ENCODE data around the gene CRYBA1.
"Not testable (repeated sequence)": the region's sequence is repeated elsewhere in the genome, so short reads cannot be mapped to it uniquely, and the experiment has no call there.

CRYBA1 gene

DNA sequence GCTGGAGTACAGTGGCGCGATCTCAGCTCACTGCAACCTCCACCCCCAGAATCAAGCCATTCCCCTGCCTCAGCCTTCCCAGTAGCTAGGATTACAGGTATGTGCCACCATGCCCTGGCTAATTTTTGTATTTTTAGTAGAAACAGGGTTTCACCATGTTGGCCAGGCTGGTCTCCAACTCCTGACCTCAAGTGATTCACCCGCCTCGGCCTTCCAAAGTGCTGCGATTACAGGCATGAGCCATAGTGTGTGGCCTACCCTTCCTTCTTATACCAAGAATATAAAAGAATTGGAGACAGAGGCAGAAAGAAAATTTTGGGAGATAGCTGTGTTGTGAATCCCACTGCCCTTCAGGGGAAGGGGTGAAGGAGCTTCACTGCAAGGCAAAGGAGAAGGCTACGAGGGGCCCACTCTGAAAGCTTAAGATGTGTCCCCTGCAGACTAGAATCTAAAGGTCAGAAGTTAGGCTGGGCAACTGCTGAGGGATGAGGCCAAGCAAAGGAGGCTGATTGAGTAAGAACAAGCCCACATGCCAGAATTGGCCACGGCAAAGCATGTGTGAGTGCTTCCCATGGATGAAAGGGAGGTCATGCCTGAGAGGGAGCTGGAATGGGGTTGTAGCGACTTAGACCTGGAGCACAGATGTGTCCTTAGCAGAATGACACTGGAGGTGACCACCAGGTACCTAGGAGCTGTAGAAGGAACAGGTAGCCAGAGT, 8.4 kb upstream of the CRYBA1 start:
- no peak for DNase-seq

DNA sequence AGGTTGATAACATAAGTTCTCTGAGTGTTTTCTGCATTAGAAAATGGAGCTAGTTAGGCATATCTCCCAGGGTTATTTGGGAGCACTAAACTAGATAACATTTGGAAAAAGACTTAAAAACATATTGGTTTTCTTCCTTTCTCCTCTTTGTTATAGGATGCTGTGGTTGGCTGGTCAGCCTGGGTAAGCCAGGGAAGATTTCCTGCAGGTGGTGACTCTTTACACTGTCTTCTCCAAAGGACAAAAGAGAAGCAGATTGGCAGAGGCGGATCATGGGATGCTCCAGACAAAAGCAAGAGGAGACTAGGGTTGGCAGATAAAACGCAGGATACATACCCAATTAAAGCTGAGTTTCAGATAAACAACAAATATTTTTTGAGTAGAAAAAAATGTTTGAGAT, 6.2 kb upstream of the CRYBA1 start:
- no peak for DNase-seq

DNA sequence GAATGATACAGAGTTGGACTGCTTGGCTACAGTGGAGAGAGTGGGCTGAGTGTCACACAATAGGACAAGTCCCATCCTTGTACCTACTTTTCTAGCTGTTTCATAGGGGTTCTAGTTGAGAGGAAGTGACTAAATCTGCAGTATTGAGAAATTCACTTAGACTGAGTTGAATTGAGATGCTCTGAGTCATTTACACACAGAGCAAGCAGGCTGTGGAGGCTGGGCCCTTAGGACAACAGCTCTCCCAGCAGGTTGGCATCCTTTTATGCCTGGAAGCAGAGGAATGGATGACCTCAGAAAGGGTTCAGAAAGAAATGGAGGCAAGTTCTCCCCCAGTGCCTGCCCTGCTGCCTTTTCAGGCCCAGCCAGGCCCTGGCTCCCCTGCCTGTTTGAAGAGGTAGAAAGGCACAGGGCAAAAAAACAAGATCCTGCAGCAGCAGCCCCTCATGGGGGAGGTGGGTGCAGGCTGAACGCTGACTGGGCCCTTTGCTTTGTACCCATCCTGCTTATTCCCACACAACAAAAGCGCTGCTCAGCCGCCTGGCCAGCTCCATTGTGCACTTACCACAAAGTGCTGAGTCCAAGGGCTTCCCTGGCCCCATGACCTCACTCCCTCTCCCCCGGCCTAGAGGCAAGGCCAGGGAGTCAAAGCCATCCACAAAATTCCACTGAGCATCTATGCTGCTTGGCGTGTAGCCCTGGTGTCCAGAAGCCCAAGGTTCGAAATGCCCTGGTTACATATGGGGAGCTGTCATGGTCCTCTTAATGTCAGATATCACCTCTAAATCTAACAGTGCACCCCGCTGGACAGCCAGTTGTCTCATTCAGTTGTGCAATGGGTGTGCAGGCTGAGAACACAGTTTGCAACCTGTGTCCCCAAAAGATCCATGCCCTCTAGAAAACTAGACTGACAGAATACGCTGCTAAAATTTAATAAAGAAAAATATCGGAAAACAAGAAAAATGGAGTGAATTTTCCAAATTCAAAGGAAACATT, 5.4 kb upstream of the CRYBA1 start:
- peak in 1 of 2 experiments; percentile 6 for DNase-seq

DNA sequence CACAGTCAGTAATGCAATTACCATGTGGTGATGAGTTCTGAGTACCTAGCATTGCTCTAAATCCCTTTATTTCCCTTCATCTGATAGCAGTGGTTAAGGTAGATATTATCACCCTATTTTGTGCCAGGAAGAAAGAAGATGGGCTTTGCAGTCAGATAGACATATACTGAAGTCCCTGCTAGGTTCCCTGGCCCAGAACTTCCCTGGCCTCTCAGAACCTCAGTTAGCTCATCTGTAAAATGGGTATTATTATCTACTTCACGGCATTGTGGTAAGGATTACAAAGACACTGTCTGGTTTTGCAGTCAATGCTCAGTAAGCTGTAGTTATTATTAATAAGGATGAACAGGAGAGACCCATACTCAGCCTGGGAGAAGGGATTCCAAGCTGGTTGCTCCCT, 4.6 kb upstream of the CRYBA1 start:
- DNase-seq = no peak

DNA sequence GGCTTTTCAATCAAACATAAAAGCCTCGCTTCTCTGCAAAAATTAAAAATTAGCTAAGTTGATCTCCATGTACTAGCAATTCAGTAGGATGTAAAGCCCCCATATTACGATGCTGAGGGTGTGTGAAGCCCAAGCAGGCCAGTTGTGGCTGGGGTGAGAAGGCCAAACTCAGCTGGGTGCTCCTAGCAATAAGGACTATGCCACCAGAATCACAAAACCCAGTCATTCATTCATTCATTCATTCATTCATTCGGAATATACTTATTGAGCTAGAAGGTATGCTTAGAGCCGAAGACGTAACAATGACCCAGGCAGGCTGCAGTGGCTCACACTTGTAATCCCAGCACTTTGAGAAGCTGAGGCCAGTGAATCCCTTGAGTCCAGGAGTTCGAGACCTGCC, 3.9 kb upstream of the CRYBA1 start:
- no peak for DNase-seq

DNA sequence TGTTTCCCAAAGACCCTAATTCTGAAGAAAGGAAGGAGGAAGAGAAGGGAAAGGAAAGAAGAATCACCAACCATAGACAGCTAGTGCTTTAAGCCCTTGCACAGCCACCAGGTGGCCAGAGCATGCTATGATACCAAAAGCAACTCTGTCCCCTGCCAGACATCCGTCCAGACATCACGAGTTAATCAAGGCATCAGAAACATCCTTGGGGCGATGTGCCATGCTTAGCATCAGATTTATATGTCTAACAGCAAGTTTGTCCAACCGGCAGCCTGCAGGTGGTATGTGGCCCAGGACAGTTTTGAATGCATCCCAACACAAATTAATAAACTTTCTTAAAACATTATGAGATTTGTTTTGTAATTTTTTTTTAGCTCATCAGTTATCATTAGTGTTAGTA, 2.9 kb upstream of the CRYBA1 start:
- DNase-seq = no peak

DNA sequence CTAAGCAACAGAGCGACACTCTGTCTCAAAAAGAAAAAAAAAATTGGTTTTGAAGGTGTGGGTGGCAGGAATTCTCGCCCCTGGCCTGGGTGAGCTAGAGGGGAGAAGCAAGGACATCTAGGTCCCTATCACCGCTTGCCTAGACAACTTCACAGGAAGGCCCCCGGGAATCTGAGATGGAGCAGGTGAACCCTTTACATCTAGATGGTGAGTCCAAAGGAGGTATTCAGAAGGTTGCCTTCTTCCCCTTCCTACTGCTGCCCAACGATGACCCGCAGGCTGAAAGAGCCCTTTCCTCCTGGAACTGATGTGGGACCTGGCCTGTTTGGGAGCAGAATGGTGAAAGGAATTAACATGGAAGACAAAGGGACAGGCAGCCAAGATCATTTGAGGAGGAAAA, 1.3 kb upstream of the CRYBA1 start:
- DNase-seq = no peak

DNA sequence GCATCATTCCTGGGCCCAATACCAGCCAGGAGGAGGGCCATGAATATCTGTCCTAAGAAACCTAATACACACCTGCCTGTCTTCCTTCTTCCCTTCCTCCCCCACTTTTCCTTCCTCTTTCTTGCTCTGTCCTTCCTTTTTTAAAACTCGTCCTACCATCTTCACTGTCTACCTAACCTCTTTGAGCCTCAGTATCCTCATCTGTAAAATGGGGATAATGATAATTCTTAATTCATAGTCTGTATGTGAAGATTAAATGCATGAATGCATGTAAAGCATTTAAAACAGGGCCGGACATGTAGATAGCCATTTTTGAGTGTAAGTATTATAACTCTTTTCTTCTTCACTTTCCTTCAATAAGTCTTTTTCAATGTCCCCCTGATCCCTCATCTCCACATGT, 560 bp downstream of the CRYBA1 start:
- DNase-seq = no peak

DNA sequence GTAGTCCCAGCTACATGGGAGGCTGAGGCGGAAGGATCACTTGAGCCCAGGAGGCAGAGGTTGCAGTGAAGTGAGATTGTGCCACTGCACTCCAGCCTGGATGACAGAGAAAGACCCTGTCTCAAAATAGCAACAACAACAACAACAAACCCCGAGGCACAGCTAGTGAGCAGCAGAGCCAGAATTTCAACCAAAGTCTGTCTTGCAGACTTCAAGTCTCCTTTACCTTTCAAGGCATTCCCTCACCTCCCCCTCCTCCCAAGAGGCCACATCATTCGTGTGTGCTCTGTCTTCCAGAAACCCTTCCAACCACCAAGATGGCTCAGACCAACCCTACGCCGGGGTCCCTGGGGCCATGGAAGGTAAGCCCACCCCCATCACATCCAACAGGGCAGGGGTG, 2.2 kb downstream of the CRYBA1 start:
- DNase-seq = no peak

DNA sequence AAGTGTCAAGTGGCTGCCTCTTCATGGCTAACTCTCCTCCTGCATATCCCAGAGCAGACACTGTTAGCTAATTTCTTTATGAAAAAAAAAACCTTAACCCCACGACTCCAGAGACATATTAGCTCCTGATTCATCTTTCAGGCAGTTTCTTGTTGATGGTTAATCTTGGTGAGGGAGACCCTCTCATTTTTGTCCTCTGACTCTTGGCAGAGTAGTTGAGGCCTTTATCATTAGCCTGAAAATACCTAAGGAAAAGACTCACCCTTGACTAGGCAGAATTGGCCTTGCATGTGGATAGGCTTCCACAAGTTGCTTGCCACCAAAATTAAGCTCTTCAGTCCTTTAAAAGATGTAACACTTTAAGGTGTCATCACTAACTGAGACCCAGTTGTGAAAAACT, 4.0 kb downstream of the CRYBA1 start:
- no peak for DNase-seq

DNA sequence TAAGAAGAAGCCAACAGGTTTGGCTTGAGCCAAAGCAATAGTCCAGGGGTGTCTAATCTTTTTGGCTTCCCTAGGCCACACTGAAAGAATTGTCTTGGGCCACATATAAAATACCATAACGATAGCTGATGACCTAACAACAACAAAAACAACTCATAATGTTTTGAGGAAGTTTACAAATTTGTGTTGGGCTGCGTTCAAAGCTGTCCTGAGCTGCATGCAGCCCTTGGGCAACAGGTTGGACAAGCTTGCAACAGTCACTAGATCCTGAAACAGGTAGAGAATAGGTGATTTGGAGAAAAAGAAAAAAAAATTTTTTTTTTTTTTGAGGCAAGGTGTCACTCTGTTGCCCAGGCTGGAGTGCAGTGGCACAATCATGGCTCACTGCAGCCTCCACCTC, 4.5 kb downstream of the CRYBA1 start:
- DNase-seq = no peak

DNA sequence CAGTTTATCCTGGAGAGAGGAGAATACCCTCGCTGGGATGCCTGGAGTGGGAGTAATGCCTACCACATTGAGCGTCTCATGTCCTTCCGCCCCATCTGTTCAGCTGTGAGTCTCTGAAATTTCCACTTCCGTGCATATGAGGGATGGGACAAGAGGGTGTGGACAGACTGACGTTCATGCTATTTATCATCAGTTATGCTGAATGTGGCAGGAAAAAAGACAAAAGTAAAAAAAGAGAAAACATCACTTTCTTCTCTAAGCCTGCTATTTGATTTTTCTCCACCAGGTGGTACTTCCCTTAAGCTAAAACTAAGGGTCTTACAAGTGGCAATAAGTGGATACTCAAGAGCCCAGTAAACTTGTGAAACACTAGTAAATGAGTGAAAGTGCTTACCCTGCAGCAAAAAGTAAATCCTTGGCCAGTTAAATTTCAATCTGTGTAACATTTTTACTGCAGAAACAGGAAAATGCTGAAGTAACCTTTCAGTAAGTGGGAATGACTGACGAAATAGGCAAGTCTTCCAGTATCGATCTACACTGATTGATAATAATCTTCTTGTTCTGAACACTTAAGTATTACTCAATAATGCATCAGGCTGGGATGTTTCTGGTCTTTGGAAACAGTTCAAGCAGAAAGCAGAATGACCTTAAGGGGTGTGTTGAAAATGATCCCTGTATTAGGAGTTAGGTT, 5.6 kb downstream of the CRYBA1 start:
- no peak for DNase-seq

DNA sequence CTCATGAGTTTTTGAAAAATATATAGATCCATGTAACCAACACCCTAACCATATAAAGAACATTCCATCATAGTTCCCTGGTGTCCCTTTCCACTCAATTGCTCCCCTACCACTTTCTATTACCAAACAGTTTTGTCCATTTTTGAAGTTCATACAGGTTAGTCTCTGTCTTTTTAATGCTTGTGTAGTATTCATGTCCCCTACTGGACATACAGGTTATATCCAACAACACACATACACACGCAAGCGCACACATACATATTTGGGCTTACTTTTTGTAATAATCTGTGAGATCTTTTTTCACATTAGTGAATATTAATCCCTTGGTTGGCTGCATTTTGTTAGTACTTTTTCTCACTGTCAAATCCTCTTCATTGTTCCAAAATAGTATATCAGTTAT, 6.4 kb downstream of the CRYBA1 start:
- DNase-seq = no peak

DNA sequence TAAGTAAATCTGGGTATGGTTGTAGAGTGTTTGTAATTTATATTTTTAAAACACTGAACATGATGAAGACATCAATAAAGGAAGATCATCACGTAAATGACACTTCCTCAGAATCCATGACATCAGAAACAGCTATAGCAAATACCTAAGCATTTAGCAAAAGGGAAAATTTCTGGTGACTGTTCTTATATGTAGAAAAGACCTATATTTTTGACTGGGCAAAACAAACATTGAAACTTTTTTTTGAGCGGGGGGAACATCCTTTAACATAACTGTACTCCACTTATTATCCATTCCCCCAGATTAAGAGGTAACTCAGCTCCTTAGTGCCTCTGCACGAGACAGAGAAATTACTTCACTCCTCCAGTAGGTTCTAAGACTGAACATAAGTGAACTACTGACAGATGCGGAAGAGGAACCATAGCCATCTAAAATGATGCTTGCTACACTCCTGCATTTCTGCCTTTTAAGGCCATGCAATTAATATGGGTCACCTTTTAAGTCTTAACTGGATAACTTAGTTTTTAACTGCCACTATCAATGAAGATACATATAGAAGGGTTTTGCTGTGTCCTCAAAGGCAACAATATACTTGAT, 9.4 kb downstream of the CRYBA1 start:
- DNase-seq = no peak

DNA sequence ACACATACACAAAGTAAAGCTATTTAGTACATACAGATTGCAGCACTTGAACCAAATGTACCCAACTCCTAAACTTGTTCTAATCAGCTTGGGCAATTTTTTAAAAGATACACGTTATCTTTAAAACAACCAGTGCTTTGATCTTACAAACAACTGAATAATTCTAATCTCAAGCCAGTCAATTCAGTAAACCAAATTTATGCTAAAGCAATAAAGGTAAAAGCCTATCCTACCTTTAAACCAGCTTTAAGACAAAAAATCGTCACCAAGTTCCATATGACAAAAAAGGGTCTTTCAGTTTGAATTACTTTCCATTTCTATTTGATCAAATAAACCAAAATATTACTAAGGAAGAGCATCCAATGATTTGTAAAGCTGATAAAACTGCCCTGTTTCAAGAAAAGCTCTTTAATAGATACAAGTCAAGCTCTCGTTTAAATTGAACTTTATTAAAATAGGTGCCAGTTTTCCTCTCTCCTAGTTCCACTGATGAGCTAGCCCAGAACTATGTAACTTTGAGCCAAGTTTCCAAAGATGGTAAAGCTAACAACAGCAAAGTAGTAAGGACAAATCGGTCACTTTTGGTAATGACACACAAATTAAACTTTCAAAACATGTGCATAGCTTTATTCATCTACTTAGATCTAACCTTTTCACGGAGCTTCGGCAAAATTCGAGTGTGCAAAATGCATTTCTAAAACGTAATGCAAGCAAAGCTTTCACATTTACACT, 10.2 kb downstream of the CRYBA1 start:
- no peak for DNase-seq

DNA sequence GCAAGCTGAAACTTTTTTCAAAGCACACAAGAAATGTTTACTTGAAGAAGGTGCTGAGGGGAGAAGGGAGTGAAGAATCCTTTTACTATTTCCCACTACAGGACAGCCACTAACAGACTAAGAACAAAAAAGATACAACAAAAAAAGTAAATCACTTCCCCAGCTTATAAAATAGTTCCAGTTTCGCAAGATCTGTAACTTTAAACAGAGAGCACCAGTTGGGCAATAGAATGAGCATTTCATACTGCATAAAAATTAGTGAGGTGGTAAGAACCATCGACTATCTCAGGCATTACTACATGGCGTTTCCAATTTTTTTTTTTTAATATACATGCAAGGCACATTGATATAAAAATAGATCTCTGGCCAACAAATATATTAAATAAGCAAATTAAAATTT, 11.1 kb downstream of the CRYBA1 start:
- DNase-seq = no peak

DNA sequence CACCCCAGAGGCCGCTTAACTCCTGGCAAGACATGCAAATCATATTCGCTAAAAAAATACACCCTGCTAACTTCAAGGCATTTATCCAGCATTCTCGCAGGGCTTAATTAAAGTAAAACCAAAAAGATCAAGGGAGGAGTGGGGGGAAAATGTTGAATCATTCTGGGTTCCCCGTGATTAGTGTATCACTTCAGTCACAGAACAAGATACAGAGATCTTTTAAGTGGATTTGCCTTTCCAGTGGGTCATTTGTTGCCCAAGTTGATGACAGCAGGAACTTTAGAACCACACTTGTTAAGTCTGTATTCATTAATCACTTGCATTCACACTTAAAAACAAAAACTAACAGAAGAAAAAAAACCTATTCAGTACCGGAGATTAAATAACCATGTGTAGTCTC, 17.3 kb downstream of the CRYBA1 start:
- DNase-seq = no peak

DNA sequence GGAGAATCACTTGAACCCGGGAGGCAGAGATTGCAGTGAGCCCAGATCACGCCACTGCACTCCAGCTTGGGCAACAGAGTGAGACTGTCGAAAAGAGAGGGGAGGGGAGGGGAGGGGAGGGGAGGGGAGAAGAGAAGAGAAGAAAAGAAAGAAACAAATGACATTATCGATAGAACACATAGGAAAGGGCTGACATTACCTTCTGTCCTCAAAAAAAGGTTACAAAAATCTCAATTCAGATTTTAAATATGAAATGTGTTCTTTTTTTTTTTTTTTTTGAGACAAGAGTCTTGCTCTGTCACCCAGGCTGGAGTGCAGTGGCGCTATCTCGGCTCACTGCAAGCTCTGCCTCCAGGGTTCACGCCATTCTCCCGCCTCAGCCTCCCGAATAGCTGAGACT, 25.3 kb downstream of the CRYBA1 start:
- DNase-seq = not testable (repeated sequence)

DNA sequence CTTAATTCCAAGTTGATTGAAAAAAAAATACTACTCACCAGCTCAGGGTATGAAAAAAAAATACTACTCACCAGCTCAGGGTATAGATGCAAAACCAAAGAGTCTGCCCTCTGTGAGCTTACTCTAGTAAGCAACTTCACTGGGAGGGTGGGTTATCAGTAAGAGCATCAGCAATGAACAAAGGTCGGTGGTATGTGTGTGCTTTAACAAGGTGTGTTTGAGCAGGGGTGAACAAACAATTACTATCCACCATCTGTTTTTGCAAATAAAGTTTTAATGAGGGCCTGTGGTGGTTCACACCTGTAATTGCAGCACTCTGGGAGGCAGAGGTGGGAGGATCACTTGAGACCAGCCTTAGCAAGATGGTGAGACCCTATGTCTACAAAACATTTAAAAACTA, 27.3 kb downstream of the CRYBA1 start:
- DNase-seq = no peak

DNA sequence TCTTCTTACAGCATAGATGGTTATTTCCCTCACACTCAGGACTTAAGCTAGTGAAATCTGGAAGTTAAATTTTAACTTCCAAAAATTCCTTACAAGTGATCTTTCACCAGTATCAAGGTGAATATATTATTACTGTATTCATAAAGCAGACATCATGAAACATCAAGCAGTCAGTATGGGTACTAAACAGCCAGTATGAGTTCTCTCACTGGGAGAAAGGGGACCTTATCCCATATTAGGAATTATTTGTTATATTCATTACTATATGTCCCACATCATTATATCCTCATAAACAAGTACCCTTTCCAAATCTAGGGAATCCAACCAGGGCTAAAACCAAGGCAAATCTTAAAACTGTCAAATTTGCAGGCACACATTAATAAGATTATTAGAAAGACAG, 32.0 kb downstream of the CRYBA1 start:
- no peak for DNase-seq

DNA sequence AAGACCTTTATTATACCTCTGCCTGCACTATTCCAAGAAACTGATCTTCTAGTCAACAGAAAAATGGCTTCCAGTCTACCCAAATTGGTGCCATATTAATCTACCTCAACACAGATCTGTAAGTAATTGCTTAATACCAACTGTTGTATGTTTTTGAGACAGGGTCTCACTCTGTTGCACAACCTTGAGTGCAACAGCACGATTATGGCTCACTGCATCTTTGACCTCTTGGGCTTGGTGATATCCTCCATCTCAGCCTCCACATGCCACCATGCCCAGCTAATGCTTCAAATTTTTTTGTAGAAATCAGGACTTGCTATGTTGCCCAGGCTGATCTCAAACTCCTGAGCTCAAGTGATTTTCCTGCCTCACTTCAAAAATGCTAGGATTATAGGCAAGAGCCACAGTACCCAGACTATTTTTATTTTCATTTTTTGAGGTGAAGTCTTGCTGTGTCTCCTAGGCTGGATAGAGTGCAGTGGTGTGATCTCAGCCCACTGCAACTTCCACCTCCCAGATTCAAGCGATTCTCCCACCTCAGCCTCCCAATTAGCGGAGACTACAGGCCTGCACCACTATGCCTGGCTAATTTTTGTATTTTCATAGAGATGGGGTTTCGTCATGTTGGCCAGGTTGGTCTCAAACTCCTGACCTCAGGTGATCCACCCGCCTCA, 32.9 kb downstream of the CRYBA1 start:
- DNase-seq = no peak

DNA sequence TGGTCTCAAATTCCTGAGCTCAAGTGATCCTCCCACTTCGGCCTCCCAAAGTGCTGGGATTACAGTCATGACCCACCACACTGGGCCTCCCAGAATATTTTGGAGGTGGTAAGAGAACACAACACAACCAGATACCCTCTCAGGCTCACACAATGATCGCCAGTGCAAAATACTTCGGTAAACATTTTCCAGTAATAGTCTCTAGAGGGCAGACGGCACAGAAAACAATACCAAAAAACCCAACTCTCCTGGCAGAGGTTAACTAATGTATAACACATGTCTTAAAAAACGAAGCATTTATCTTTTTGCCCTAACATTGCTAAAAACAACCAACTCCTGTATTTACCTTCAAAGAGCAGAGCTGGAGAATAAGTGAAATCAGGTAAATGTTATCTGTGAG, 36.8 kb downstream of the CRYBA1 start:
- no peak for DNase-seq
